CD8-positive, alpha-beta memory T cell (primary cell): ENCODE measurements around the gene AUTS2. TPM values are rescaled to one million over a fixed set of nuclear protein-coding genes. Genes with fewer than 3 reads are reported as not detected.

Source experiments
- CTCF ChIA-PET: fragments of 350-600 bp; sonication (Branson Sonifier 250); formaldehyde crosslinking; loops from one replicate; lab custom pipeline; 2021; ENCODE audit warnings: antibody characterized with exemption; lab: Charles Lee
- POLR2A ChIA-PET: fragments of 350-600 bp; sonication (Branson Sonifier 250); formaldehyde crosslinking; loops from one replicate; lab custom pipeline; 2021; ENCODE audit warnings: antibody characterized with exemption; lab: Charles Lee
- DNase-seq, 5 donors: peaks; one replicate each; pipeline versions ENCODE4 v3.0.0 to v3.0.0-alpha.2; 2020 to 2022; ENCODE audit warnings: mixed read lengths in 1 of 5
- H3K27ac ChIP-seq: one replicate; pipeline ENCODE4 v1.7.0; 2013; ENCODE audit warnings: low read depth, mild to moderate bottlenecking, low read length, moderate library complexity
- H3K27me3 ChIP-seq: 2 replicates; pipeline ENCODE4 v1.7.0; 2013; ENCODE audit warnings: low read length, mild to moderate bottlenecking; ENCODE audit not compliant: insufficient read depth, poor library complexity, severe bottlenecking
- H3K36me3 ChIP-seq: 2 replicates; pipeline ENCODE4 v1.7.0; 2013; ENCODE audit warnings: mild to moderate bottlenecking, low read length, moderate library complexity; ENCODE audit not compliant: insufficient read depth
- H3K4me1 ChIP-seq: 2 replicates; pipeline ENCODE4 v1.7.0; 2013; ENCODE audit warnings: mild to moderate bottlenecking, low read length, moderate library complexity; ENCODE audit not compliant: insufficient read depth
- H3K4me3 ChIP-seq: 2 replicates; pipeline ENCODE4 v1.7.0; 2013; ENCODE audit warnings: mild to moderate bottlenecking, low read length
- H3K9me3 ChIP-seq: 2 replicates; pipeline ENCODE4 v1.7.0; 2013; ENCODE audit warnings: mild to moderate bottlenecking, low read length
- H3K27ac Mint-ChIP-seq, 8 donors: one replicate each; pipeline ENCODE4 v1.8.0; 2020 to 2021; ENCODE audit warnings: mixed read lengths in 8 of 8, mild to moderate bottlenecking in 6 of 8, inconsistent platforms in 3 of 8, moderate library complexity in 3 of 8
- H3K27me3 Mint-ChIP-seq, 2 donors: one replicate each; pipeline ENCODE4 v1.8.0; 2020 to 2021; ENCODE audit warnings: mixed read lengths in 2 of 2, mild to moderate bottlenecking in 1 of 2, moderate library complexity in 1 of 2
- H3K36me3 Mint-ChIP-seq, 3 donors: one replicate each; pipeline ENCODE4 v1.8.0; 2020 to 2021; ENCODE audit warnings: mixed read lengths in 3 of 3, inconsistent platforms in 1 of 3, mild to moderate bottlenecking in 1 of 3
- H3K4me1 Mint-ChIP-seq, 3 donors: one replicate each; pipeline ENCODE4 v1.8.0; 2020 to 2021; ENCODE audit warnings: mixed read lengths in 3 of 3, inconsistent platforms in 1 of 3, mild to moderate bottlenecking in 1 of 3
- H3K4me3 Mint-ChIP-seq, 7 donors: one replicate each; pipeline ENCODE4 v1.8.0; 2020 to 2021; ENCODE audit warnings: mixed read lengths in 7 of 7, mild to moderate bottlenecking in 6 of 7, moderate library complexity in 4 of 7, inconsistent platforms in 2 of 7
- H3K9me3 Mint-ChIP-seq, 5 donors: one replicate each; pipeline ENCODE4 v1.8.0; 2020 to 2022; ENCODE audit warnings: mixed read lengths in 5 of 5, mild to moderate bottlenecking in 3 of 5, moderate library complexity in 2 of 5, inconsistent platforms in 1 of 5
- polyA plus RNA-seq: library from polyadenylated mRNA; unstranded; fragments of 300-500 nt; fragmentation: Illumina TruSeq; gene quantifications from one replicate; pipeline ENCODE4 v1.2.3, GENCODE V29; 2021
- total RNA-seq, 2 experiments: library from RNA; stranded (reverse); gene quantifications; one replicate each; pipeline ENCODE4 v1.2.3, GENCODE V29; 2021

AUTS2 gene
- total and polyA plus RNA-seq, 3 experiments from 2014 or later, result 4.4 to 9.9 (median 5.3) TPM

- Histone ChIP-seq H3K4me1 (peaks cover 6% of the 10 kb centered on the region), H3K36me3 (no peaks in the 10 kb centered on the region), H3K9me3 (no peaks in the 10 kb centered on the region), H3K4me3 (no peak overlapping the region), H3K27ac (no peak overlapping the region), H3K27me3 (no peaks in the 10 kb centered on the region)
- POLR2A ChIA-PET, result no interaction called here
- H3K36me3 Mint-ChIP-seq, result peaks cover 0 to 3% (median 0%) of the 10 kb centered on the region in 3 donors
- peak overlapping the region in 6 of 7 donors; percentile 47 to 75 (median 64) for H3K4me3 Mint-ChIP-seq
- H3K27ac Mint-ChIP-seq, result peak overlapping the region in 1 of 8 donors; percentile 76
- DNase-seq, result peak; percentile 17 to 67 (median 37)
- H3K4me1 Mint-ChIP-seq, result peaks cover 9 to 14% (median 11%) of the 10 kb centered on the region in 3 donors
- CTCF ChIA-PET, result interaction anchor here (1.0 to 2.2 kb wide), 3 partner anchors 11 to 904 kb away, joined by 3 to 5 read pairs (median 3); no protein-coding TSS in a partner anchor
- peaks cover 10 to 11% of the 10 kb centered on the region in 2 donors for H3K27me3 Mint-ChIP-seq
- H3K9me3 Mint-ChIP-seq, result no peaks in the 10 kb centered on the region
Observed at GRCh38 chr7:70829221-70830059, 1231.2 kb downstream of the AUTS2 start.

- Mint-ChIP-seq H3K27me3 (peaks cover 10 to 11% of the 10 kb centered on the region in 2 donors), H3K4me3 (peak overlapping the region in 1 of 7 donors; percentile 3), H3K36me3 (peaks cover 0 to 3% (median 0%) of the 10 kb centered on the region in 3 donors), H3K9me3 (no peaks in the 10 kb centered on the region), H3K27ac (no peak overlapping the region), H3K4me1 (peaks cover 9 to 14% (median 11%) of the 10 kb centered on the region in 3 donors)
- no peak for DNase-seq
- Histone ChIP-seq H3K9me3 (no peaks in the 10 kb centered on the region), H3K4me3 (no peak overlapping the region), H3K4me1 (peaks cover 6% of the 10 kb centered on the region), H3K27me3 (no peaks in the 10 kb centered on the region), H3K36me3 (no peaks in the 10 kb centered on the region), H3K27ac (no peak overlapping the region)
- POLR2A ChIA-PET, result no interaction called here
- CTCF ChIA-PET, result interaction anchor here (1.0 to 2.2 kb wide), 2 partner anchors 12 to 904 kb away, joined by 3 to 5 read pairs; no protein-coding TSS in a partner anchor
Observed at GRCh38 chr7:70830060-70830395, 1231.8 kb downstream of the AUTS2 start.

GRCh38 chr7:70830426-70830825 lies 1232.2 kb downstream of the AUTS2 start:
- no peak for DNase-seq
- Histone ChIP-seq H3K27ac (no peak overlapping the region), H3K36me3 (no peaks in the 10 kb centered on the region), H3K4me3 (no peak overlapping the region), H3K9me3 (no peaks in the 10 kb centered on the region), H3K4me1 (peaks cover 6% of the 10 kb centered on the region), H3K27me3 (no peaks in the 10 kb centered on the region)
- ChIA-PET CTCF (no interaction called here), POLR2A (no interaction called here)
- Mint-ChIP-seq H3K27ac (no peak overlapping the region), H3K4me1 (peaks cover 9 to 14% (median 11%) of the 10 kb centered on the region in 3 donors), H3K36me3 (peaks cover 0 to 3% (median 0%) of the 10 kb centered on the region in 3 donors), H3K27me3 (peaks cover 10 to 15% of the 10 kb centered on the region in 2 donors), H3K9me3 (no peaks in the 10 kb centered on the region), H3K4me3 (peak overlapping the region in 1 of 7 donors; percentile 11)

GRCh38 chr7:70833726-70834125 lies 1235.5 kb downstream of the AUTS2 start:
- Mint-ChIP-seq H3K4me1 (peaks cover 9 to 14% (median 11%) of the 10 kb centered on the region in 3 donors), H3K4me3 (peak overlapping the region in 1 of 7 donors; percentile 23), H3K27me3 (peaks cover 13 to 31% of the 10 kb centered on the region in 2 donors), H3K9me3 (no peaks in the 10 kb centered on the region), H3K27ac (no peak overlapping the region), H3K36me3 (no peaks in the 10 kb centered on the region)
- Histone ChIP-seq H3K4me1 (peaks cover 6% of the 10 kb centered on the region), H3K27me3 (no peaks in the 10 kb centered on the region), H3K9me3 (no peaks in the 10 kb centered on the region), H3K4me3 (no peak overlapping the region), H3K27ac (no peak overlapping the region), H3K36me3 (no peaks in the 10 kb centered on the region)
- ChIA-PET CTCF (no interaction called here), POLR2A (no interaction called here)
- no peak for DNase-seq

- no peak for DNase-seq
- ChIA-PET POLR2A (no interaction called here), CTCF (no interaction called here)
- H3K4me1 Mint-ChIP-seq, result peaks cover 4 to 9% (median 5%) of the 10 kb centered on the region in 3 donors
- H3K4me3 Mint-ChIP-seq, result no peak overlapping the region
- Histone ChIP-seq H3K9me3 (no peaks in the 10 kb centered on the region), H3K27ac (no peak overlapping the region), H3K4me3 (no peak overlapping the region), H3K27me3 (no peaks in the 10 kb centered on the region), H3K36me3 (no peaks in the 10 kb centered on the region), H3K4me1 (peaks cover 3% of the 10 kb centered on the region)
- no peaks in the 10 kb centered on the region for H3K36me3 Mint-ChIP-seq
- H3K27me3 Mint-ChIP-seq, result peaks cover 10 to 25% of the 10 kb centered on the region in 2 donors
- H3K27ac Mint-ChIP-seq, result no peak overlapping the region
- H3K9me3 Mint-ChIP-seq, result no peaks in the 10 kb centered on the region
Observed at GRCh38 chr7:70834424-70834823, 1236.1 kb downstream of the AUTS2 start.

GRCh38 chr7:70835658-70836057 lies 1237.4 kb downstream of the AUTS2 start:
- H3K27me3 ChIP-seq, result no peaks in the 10 kb centered on the region
- H3K36me3 Mint-ChIP-seq, result no peaks in the 10 kb centered on the region

GRCh38 chr7:70836279-70836678 lies 1238.0 kb downstream of the AUTS2 start:
- POLR2A ChIA-PET, result no interaction called here
- H3K4me1 Mint-ChIP-seq, result no peaks in the 10 kb centered on the region
- DNase-seq, result no peak
- H3K27ac Mint-ChIP-seq, result no peak overlapping the region
- H3K9me3 Mint-ChIP-seq, result peaks cover 0 to 4% (median 2%) of the 10 kb centered on the region in 5 donors
- CTCF ChIA-PET, result no interaction called here
- Histone ChIP-seq H3K27ac (no peak overlapping the region), H3K4me3 (no peak overlapping the region), H3K4me1 (no peaks in the 10 kb centered on the region), H3K9me3 (no peaks in the 10 kb centered on the region), H3K36me3 (no peaks in the 10 kb centered on the region), H3K27me3 (no peaks in the 10 kb centered on the region)
- H3K27me3 Mint-ChIP-seq, result peaks cover 8 to 19% of the 10 kb centered on the region in 2 donors
- H3K36me3 Mint-ChIP-seq, result no peaks in the 10 kb centered on the region
- H3K4me3 Mint-ChIP-seq, result no peak overlapping the region

More at GRCh38 chr7:70835658-70836057, 1237.4 kb downstream of the AUTS2 start:
- H3K4me1 Mint-ChIP-seq, result no peaks in the 10 kb centered on the region
- POLR2A ChIA-PET, result no interaction called here
- no peak for DNase-seq
- peaks cover 8 to 19% of the 10 kb centered on the region in 2 donors for H3K27me3 Mint-ChIP-seq
- H3K9me3 Mint-ChIP-seq, result peaks cover 0 to 4% (median 0%) of the 10 kb centered on the region in 5 donors
- CTCF ChIA-PET, result no interaction called here
- Histone ChIP-seq H3K9me3 (no peaks in the 10 kb centered on the region), H3K4me3 (no peak overlapping the region), H3K27ac (no peak overlapping the region), H3K4me1 (no peaks in the 10 kb centered on the region), H3K36me3 (no peaks in the 10 kb centered on the region)
- no peak overlapping the region for H3K27ac Mint-ChIP-seq
- H3K4me3 Mint-ChIP-seq, result no peak overlapping the region

- Mint-ChIP-seq H3K4me3 (no peak overlapping the region), H3K9me3 (peaks cover 0 to 5% (median 3%) of the 10 kb centered on the region in 5 donors), H3K27me3 (peaks cover 8 to 19% of the 10 kb centered on the region in 2 donors), H3K4me1 (no peaks in the 10 kb centered on the region), H3K27ac (no peak overlapping the region), H3K36me3 (no peaks in the 10 kb centered on the region)
- Histone ChIP-seq H3K4me3 (no peak overlapping the region), H3K9me3 (no peaks in the 10 kb centered on the region), H3K27me3 (no peaks in the 10 kb centered on the region), H3K4me1 (no peaks in the 10 kb centered on the region), H3K36me3 (no peaks in the 10 kb centered on the region), H3K27ac (no peak overlapping the region)
- ChIA-PET CTCF (no interaction called here), POLR2A (no interaction called here)
- no peak for DNase-seq
Observed at GRCh38 chr7:70836946-70837345, 1238.7 kb downstream of the AUTS2 start.
